ENCODE measurements around the gene STYXL2.

STYXL2 gene

DNA sequence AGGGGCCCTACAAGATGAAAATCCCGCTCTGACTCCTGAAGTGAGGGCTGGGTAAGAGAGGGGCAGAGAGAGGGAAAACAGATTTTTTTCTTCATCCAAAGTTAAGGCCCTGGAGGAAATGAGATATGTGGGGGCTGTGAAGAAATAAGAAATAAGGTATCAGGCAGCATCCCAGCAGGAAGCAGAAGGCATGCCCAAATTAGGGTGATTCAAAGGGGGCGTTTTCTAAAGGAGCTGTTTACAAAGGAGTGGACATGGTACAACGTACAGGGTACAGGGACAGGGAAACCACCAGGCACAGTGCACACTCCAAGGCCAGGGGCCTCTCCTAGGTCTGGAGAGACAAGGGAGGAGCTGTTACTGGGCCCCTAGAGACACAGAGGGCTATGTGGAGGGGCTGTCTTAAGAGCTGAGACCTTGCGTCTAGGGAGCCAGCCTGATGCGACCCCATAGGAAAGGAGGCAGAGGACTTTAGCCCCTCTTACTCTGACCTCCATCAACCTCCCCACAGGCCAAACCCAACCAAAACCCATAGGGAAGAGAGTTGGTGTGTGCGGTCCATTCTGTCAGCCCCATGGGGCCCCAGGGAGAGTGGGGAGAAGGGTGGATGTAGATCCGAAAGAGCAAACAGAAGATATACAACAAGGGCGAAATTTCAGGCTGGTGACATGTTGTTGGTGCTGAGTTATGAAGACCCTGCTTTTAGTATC lies 38.6 kb downstream of the STYXL2 start:
- TF ChIP-seq PPARA (CRISPR knock-in tag; IDR thresholded peaks at IDR 0.05; ENCODE audit: borderline replicate concordance) (no peak), ZFP3 (CRISPR knock-in tag; IDR thresholded peaks at IDR 0.05) (no peak), ZFP30 (CRISPR knock-in tag; IDR thresholded peaks at IDR 0.05) (no peak), BACH2 (CRISPR knock-in tag; IDR thresholded peaks at IDR 0.05; ENCODE audit: borderline replicate concordance) (no peak), RARB (CRISPR knock-in tag; IDR thresholded peaks at IDR 0.05) (no peak)
- TF ChIP-seq, protein P1, sequence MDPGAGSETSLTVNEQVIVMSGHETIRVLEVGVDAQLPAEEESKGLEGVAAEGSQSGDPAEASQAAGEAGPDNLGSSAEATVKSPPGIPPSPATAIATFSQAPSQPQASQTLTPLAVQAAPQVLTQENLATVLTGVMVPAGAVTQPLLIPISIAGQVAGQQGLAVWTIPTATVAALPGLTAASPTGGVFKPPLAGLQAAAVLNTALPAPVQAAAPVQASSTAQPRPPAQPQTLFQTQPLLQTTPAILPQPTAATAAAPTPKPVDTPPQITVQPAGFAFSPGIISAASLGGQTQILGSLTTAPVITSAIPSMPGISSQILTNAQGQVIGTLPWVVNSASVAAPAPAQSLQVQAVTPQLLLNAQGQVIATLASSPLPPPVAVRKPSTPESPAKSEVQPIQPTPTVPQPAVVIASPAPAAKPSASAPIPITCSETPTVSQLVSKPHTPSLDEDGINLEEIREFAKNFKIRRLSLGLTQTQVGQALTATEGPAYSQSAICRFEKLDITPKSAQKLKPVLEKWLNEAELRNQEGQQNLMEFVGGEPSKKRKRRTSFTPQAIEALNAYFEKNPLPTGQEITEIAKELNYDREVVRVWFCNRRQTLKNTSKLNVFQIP (CRISPR knock-in tag; IDR thresholded peaks at IDR 0.05; ENCODE audit: borderline replicate concordance, low read depth), result no peak
- ATAC-seq, result no peak

DNA sequence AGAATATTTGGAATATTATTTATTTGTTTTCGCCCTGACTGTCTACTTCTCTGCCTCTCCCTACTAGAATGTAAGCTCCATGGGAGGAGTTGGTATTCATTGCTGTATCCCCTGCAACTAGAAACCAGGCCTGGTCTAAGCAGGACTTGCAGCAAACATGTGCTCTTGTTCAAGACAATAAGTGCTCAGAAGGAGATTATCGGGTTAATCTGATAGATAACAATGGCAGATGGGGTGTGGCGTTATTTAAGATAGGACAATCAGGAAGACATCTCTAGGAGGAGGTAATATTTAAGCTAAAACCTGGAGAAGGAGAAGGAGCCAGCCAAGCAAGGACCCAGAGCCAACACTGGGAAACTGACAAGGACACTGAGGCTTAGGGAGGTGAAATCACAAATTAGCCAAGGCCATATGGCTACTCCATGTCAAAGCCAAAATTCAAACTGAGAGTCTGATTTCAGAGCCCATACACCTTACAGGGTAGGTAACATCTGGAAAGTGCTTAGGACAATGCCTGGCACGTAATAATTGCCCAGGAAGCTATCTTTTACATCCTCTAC lies 41.5 kb downstream of the STYXL2 start:
- no peak for ATAC-seq
- no peak for TF ChIP-seq TCF4 (CRISPR knock-in tag; IDR thresholded peaks at IDR 0.05; ENCODE audit: borderline replicate concordance)
- TF ChIP-seq ZNF565 (CRISPR knock-in tag; conservative IDR thresholded peaks at IDR 0.05; ENCODE audit: low read depth), result no peak
- TF ChIP-seq ZFP3 (CRISPR knock-in tag; IDR thresholded peaks at IDR 0.05), result no peak
- TF ChIP-seq ZNF8 (CRISPR knock-in tag; IDR thresholded peaks at IDR 0.05), result no peak
- TF ChIP-seq ZC3H10 (CRISPR knock-in tag; IDR thresholded peaks at IDR 0.05), result no peak

DNA sequence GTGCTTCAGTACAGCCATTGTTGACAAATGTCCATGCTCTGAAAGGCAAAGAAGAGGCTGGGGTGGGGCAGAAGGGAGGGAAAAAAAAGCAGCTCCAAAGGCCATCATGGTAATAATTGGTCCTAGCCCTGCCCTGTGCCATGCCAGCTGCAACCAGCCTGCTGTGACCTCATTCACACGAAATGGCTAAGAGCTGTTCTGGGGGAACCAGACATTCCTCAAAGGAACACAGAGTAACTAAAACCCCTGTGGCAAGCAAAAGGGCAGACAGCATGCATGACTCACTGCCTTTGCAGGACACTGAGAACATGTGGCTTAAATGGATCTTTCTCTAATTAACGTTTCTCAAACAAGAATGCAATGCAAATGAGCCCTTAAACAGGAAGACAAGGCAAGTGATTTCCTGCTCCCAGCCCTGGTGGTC lies 42.3 kb downstream of the STYXL2 start:
- ATAC-seq, result peak; percentile 72
- no peak for TF ChIP-seq OSR1 (CRISPR knock-in tag; IDR thresholded peaks at IDR 0.05)
- no peak for TF ChIP-seq ESRRG (CRISPR knock-in tag; IDR thresholded peaks at IDR 0.05)
- TF ChIP-seq, protein P2, sequence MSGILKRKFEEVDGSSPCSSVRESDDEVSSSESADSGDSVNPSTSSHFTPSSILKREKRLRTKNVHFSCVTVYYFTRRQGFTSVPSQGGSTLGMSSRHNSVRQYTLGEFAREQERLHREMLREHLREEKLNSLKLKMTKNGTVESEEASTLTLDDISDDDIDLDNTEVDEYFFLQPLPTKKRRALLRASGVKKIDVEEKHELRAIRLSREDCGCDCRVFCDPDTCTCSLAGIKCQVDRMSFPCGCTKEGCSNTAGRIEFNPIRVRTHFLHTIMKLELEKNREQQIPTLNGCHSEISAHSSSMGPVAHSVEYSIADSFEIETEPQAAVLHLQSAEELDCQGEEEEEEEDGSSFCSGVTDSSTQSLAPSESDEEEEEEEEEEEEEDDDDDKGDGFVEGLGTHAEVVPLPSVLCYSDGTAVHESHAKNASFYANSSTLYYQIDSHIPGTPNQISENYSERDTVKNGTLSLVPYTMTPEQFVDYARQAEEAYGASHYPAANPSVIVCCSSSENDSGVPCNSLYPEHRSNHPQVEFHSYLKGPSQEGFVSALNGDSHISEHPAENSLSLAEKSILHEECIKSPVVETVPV (CRISPR knock-in tag; IDR thresholded peaks at IDR 0.05), result no peak

DNA sequence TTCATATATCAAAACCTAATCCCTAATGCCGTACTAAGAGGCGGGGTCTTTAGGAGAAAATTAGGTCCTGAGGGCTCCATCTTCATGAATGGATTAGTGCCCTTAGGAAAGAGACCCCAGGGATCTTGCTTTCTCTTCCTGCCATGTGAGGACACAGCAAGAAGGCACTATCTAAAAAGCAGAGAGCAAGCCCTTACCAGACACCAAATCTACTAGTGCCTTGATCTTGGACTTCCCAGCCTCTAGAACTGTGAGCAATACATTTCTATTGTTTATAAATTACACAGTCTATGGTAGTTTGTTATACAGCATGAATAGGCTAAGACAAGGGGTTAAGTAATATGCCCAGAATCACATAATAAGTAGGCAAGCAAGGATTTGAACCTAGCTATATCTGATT lies 42.9 kb downstream of the STYXL2 start:
- ATAC-seq, result no peak

DNA sequence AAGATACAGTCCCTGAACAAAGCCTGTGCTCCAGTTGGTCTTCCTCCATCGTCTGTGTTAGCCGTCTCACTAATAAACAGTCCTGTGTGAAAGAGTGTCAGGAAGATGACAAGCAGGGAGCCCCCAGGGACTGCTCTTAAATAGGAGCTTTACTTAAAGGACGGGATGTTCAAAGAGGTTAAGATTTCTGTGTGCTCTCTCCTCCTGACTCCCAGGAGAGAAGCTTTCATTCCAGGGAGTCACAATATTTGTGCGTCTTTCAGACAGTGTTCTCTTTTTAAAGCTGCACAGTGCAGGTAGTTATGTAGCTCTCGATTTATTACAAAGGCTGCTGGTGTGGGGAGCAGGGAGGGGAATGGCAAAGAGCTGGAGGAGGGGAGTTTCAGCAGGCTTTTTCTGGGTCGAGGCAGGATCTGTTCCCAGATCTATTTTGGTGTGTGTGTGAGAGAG lies 43.5 kb downstream of the STYXL2 start:
- ATAC-seq, result no peak
- TF ChIP-seq SNAI2 (CRISPR knock-in tag; IDR thresholded peaks at IDR 0.05), result no peak
- no peak for TF ChIP-seq PPARA (CRISPR knock-in tag; IDR thresholded peaks at IDR 0.05; ENCODE audit: borderline replicate concordance)
- TF ChIP-seq TOX (CRISPR knock-in tag; IDR thresholded peaks at IDR 0.05; ENCODE audit: borderline replicate concordance), result no peak
- TF ChIP-seq, protein P2 (CRISPR knock-in tag; IDR thresholded peaks at IDR 0.05), result no peak
- no peak for TF ChIP-seq TCF4 (CRISPR knock-in tag; IDR thresholded peaks at IDR 0.05; ENCODE audit: borderline replicate concordance)
- TF ChIP-seq ZFP30 (CRISPR knock-in tag; IDR thresholded peaks at IDR 0.05), result no peak
- no peak for TF ChIP-seq ZFP3 (CRISPR knock-in tag; IDR thresholded peaks at IDR 0.05)
- TF ChIP-seq OSR1 (CRISPR knock-in tag; IDR thresholded peaks at IDR 0.05), result no peak
- TF ChIP-seq RARB (CRISPR knock-in tag; IDR thresholded peaks at IDR 0.05), result no peak
- TF ChIP-seq, protein P1 (CRISPR knock-in tag; IDR thresholded peaks at IDR 0.05; ENCODE audit: borderline replicate concordance, low read depth), result no peak

More for the DNA sequence above, 42.9 kb downstream of the STYXL2 start:
- no peak for TF ChIP-seq BACH2 (CRISPR knock-in tag; IDR thresholded peaks at IDR 0.05; ENCODE audit: borderline replicate concordance)
- TF ChIP-seq, protein P3, sequence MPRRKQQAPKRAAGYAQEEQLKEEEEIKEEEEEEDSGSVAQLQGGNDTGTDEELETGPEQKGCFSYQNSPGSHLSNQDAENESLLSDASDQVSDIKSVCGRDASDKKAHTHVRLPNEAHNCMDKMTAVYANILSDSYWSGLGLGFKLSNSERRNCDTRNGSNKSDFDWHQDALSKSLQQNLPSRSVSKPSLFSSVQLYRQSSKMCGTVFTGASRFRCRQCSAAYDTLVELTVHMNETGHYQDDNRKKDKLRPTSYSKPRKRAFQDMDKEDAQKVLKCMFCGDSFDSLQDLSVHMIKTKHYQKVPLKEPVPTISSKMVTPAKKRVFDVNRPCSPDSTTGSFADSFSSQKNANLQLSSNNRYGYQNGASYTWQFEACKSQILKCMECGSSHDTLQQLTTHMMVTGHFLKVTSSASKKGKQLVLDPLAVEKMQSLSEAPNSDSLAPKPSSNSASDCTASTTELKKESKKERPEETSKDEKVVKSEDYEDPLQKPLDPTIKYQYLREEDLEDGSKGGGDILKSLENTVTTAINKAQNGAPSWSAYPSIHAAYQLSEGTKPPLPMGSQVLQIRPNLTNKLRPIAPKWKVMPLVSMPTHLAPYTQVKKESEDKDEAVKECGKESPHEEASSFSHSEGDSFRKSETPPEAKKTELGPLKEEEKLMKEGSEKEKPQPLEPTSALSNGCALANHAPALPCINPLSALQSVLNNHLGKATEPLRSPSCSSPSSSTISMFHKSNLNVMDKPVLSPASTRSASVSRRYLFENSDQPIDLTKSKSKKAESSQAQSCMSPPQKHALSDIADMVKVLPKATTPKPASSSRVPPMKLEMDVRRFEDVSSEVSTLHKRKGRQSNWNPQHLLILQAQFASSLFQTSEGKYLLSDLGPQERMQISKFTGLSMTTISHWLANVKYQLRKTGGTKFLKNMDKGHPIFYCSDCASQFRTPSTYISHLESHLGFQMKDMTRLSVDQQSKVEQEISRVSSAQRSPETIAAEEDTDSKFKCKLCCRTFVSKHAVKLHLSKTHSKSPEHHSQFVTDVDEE (CRISPR knock-in tag; IDR thresholded peaks at IDR 0.05), result no peak
- no peak for TF ChIP-seq ZNF8 (CRISPR knock-in tag; IDR thresholded peaks at IDR 0.05)
- TF ChIP-seq OSR1 (CRISPR knock-in tag; IDR thresholded peaks at IDR 0.05), result no peak
- TF ChIP-seq, protein P4, sequence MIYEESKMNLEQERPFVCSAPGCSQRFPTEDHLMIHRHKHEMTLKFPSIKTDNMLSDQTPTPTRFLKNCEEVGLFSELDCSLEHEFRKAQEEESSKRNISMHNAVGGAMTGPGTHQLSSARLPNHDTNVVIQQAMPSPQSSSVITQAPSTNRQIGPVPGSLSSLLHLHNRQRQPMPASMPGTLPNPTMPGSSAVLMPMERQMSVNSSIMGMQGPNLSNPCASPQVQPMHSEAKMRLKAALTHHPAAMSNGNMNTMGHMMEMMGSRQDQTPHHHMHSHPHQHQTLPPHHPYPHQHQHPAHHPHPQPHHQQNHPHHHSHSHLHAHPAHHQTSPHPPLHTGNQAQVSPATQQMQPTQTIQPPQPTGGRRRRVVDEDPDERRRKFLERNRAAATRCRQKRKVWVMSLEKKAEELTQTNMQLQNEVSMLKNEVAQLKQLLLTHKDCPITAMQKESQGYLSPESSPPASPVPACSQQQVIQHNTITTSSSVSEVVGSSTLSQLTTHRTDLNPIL (CRISPR knock-in tag; IDR thresholded peaks at IDR 0.05; ENCODE audit: low read depth), result no peak
- no peak for TF ChIP-seq ARNTL (CRISPR knock-in tag; IDR thresholded peaks at IDR 0.05; ENCODE audit: borderline replicate concordance, low read depth)
